KMS-11 (cell line): ENCODE measurements around the gene INO80B.

ENCODE experiments used
- H2AFZ ChIP-seq: fragments of 200-600 bp; sonication (generic); 2 replicates; pipeline ENCODE4 v1.6.1; 2016; ENCODE audit warnings: antibody characterized with exemption, mixed run types, low read depth
- H3K27ac ChIP-seq: fragments of 200-600 bp; sonication (generic); 2 replicates; pipeline ENCODE4 v1.6.1; 2016; ENCODE audit warnings: mild to moderate bottlenecking, mixed run types
- H3K27me3 ChIP-seq: fragments of 200-600 bp; sonication (generic); 2 replicates; pipeline ENCODE4 v1.6.1; 2017; ENCODE audit warnings: mild to moderate bottlenecking, low read depth, mixed run types, moderate library complexity; ENCODE audit not compliant: insufficient read depth
- H3K36me3 ChIP-seq: fragments of 200-600 bp; sonication (generic); 2 replicates; pipeline ENCODE4 v1.6.1; 2017; ENCODE audit warnings: mild to moderate bottlenecking, mixed run types; ENCODE audit not compliant: insufficient read depth
- H3K4me1 ChIP-seq: fragments of 200-600 bp; sonication (generic); 2 replicates; pipeline ENCODE4 v1.6.1; 2016; ENCODE audit warnings: mild to moderate bottlenecking, low read depth, mixed run types; ENCODE audit not compliant: poor library complexity, severe bottlenecking
- H3K4me2 ChIP-seq: fragments of 200-600 bp; sonication (generic); 2 replicates; pipeline ENCODE4 v1.7.0; 2016; ENCODE audit warnings: mild to moderate bottlenecking, mixed run types
- H3K4me3 ChIP-seq: fragments of 200-600 bp; sonication (generic); IDR thresholded peaks from 2 replicates; pipeline ENCODE4 v1.6.1; 2017; ENCODE audit warnings: low read depth, low read length, mixed read lengths; ENCODE audit not compliant: insufficient read depth
- H3K79me2 ChIP-seq: fragments of 200-600 bp; sonication (generic); 2 replicates; pipeline ENCODE4 v1.6.1; 2016; ENCODE audit warnings: low read depth, mixed run types; ENCODE audit not compliant: insufficient read depth
- H3K9ac ChIP-seq: fragments of 200-600 bp; sonication (generic); 2 replicates; pipeline ENCODE4 v1.6.1; 2016; ENCODE audit warnings: mild to moderate bottlenecking, mixed run types
- H4K20me1 ChIP-seq: fragments of 200-600 bp; sonication (generic); 2 replicates; pipeline ENCODE4 v1.6.1; 2016; ENCODE audit warnings: mild to moderate bottlenecking, mixed run types; ENCODE audit not compliant: insufficient read depth
- TF ChIP-seq, protein P1 (sequence below): fragments of 200-600 bp; sonication (generic); conservative IDR thresholded peaks from 2 replicates; pipeline ENCODE4 v1.6.1; 2017; ENCODE audit warnings: low read depth, mild to moderate bottlenecking, antibody characterized with exemption, low read length, moderate library complexity, mixed read lengths

Gene INO80B

DNA sequence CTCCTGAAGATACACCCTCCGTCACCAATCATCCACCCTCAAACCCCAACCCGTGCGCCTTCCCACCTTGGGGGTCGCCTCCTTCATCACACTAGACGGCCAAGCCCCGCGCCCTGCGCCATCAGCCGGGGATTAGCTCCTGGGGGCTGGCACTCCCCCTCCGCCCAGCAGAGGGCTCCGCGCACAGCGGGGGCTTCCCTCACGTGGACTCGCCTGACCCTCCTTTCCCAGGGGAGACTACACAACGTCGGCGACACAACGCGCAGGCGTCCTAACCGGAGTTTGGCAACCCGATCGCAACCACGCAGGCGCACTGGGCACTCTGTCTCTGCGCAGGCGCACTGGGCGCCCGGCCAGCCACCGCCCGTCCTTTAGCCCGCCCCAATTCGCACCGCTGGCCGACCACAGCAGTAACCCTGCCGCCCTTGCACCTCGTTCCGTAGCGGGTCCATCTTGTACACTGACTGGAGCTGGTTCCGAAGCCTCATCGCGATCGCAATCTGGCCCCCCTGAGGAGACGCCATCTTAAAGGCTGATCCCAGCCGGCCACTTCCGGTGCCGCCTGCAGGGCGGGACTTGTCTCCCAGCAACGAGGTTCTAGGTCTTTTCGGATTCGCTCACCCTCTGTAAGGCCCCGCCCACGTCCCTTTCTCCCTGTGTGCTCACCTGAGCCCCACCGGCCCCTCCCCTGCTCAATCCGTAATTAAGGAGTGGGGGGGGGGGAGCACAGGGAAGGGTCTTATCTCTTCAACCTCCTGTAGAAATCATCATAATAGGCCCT, 52.4 kb downstream of the INO80B start, which contains the start of gene PCGF1:
TSS of gene PCGF1 (minus strand) at position 551 of the 781 bp plus-strand sequence. CDS start at position 524, 27 bp downstream.
- Histone ChIP-seq H3K4me2 (peak within 1 kb of the TSS; percentile 98), H2AFZ (peak within 1 kb of the TSS; percentile 99), H3K27ac (peak within 1 kb of the TSS; percentile 86), H3K79me2 (peaks cover 13% of the 10 kb centered on the region), H4K20me1 (no peaks in the 10 kb centered on the region), H3K9ac (peak within 1 kb of the TSS; percentile 86), H3K4me3 (peak within 1 kb of the TSS; percentile 88), H3K4me1 (peaks cover 23% of the 10 kb centered on the region), H3K36me3 (no peaks in the 10 kb centered on the region), H3K27me3 (peaks cover 24% of the 10 kb centered on the region)
- TF ChIP-seq, protein P1, sequence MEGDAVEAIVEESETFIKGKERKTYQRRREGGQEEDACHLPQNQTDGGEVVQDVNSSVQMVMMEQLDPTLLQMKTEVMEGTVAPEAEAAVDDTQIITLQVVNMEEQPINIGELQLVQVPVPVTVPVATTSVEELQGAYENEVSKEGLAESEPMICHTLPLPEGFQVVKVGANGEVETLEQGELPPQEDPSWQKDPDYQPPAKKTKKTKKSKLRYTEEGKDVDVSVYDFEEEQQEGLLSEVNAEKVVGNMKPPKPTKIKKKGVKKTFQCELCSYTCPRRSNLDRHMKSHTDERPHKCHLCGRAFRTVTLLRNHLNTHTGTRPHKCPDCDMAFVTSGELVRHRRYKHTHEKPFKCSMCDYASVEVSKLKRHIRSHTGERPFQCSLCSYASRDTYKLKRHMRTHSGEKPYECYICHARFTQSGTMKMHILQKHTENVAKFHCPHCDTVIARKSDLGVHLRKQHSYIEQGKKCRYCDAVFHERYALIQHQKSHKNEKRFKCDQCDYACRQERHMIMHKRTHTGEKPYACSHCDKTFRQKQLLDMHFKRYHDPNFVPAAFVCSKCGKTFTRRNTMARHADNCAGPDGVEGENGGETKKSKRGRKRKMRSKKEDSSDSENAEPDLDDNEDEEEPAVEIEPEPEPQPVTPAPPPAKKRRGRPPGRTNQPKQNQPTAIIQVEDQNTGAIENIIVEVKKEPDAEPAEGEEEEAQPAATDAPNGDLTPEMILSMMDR: peak; percentile 13; the same call in 1 of the 2 replicates
